Measurements from ENCODE around the gene STARD7.

- no peak for TF ChIP-seq POLR2A (IDR thresholded peaks at IDR 0.05)
- no peak for TF ChIP-seq CTCF (IDR thresholded peaks at IDR 0.05)
- no peak for TF ChIP-seq EP300 (IDR thresholded peaks at IDR 0.05)
These were observed 41.6 kb upstream of the STARD7 start for GRCh38 chr2:96250188-96250587.

All from tibial nerve (tissue), 4 donors.